GM18502 (cell line): ENCODE results near the gene THOC1.

Experiments
- ATAC-seq: cut with Tn5 transposase; IDR thresholded peaks from one replicate; pipeline ENCODE4 v1.9.1; 2021; ENCODE audit warnings: mild to moderate bottlenecking; ENCODE audit not compliant: unreplicated experiment, poor library complexity

THOC1 gene

DNA sequence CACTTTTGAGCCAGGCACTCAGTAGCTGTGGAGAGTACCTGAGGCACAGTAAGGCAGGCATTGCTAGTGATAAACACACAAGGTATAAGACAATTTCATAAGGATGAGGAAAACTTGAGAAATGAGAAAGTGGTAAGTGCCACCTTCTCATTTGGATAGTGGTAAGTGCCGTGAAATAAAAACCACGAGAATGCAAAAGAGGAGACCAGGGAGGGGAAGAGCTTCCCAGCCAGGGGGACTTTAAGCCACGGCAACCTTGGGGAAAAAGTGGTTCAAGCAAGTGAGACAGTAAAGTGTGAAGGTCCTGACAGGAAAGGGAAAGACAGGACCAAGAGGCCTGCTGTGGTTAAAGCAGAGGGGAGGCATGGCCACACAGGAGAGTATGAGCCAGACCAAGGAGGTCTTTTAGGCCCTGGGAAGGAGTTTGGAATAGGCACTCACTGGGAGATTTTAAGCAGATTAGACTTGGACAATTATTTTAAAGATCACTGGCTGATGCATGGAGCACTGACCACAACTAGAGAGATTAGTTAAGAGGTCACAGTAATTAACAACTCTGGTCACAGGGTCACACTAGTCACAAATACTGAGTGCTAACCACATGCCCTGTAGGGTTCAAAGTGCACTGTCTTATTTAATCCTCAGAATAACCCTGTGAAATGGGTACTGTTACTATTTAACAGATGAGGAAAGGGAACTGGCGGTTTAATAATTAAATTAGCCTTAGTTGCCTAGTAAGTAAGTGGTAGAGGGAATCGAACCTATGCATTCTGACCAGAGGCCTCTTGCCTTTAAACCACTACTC, 50.1 kb downstream of the THOC1 start:
- no peak for ATAC-seq

DNA sequence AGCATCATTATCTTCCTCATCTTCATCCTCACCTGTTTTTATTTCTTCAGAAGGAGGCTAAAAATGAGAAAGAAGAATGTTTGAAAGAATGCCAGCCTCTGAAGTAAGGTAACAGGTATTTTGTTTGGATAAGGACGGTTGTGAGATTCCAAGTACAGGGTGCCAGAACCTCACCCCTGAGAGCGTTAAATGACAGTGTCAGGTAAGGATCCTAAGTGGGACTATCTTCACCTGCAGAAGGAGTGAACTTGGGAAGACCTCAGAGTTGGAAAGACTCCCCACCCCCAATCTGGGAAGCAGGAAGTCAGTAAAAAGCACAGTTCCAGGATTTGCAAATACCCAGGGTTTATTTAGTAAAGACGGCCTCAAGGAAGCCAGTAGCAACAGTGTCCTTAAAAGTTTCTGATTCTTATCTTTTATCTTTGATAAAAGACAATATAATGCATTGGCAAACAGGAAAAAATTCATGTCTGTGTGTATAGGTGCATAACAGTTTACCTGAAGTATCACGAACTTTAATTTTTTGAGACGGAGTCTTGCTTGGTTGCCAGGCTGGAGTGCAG, 52.3 kb downstream of the THOC1 start:
- ATAC-seq = no peak

DNA sequence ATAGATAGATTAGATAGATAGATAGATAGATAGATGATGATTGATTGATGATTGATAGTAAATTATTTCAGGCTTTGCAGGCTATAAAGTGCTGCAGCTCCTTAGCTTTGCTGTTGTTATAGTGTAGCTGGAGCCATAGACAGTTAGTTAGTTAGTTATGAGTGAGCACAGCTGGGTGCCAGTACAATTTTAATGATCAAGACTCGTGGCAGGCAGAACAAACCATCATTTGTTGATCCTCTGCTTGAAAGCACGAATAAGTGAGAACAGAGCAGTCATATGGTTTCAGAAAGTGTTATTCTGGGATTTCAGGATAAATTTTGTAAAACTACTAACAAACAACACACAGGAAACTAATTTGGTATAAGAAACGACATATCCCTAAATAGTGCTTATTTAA, 53.9 kb downstream of the THOC1 start:
- no peak for ATAC-seq

GRCh38 chr18:213505-213904, 54.3 kb downstream of the THOC1 start:
- no peak for ATAC-seq

- no peak for ATAC-seq
These were observed 55.1 kb downstream of the THOC1 start for GRCh38 chr18:212780-213179.

DNA sequence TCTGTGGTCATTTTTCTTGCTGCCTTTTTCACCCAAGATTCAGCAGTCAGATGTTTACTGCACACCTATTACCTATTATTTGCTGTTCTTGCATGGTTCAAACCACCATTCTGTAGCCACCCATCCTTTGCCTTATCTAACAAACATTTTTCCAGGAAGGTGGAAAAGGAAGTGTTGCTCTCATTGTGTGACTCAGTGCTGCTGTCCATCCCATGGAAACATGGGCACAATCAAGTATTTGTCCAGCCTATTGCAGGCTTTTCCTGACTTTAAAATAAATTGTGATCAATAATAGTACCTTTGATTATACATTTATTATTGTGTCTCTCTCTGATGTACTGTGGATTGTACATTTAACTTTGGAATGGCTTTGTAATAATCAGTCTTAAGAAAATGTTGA, 56.3 kb downstream of the THOC1 start:
- ATAC-seq = no peak

- no peak for ATAC-seq
These were observed 57.1 kb downstream of the THOC1 start for GRCh38 chr18:210733-211132.

- no peak for ATAC-seq
These were observed 57.8 kb downstream of the THOC1 start for GRCh38 chr18:210075-210474.

GRCh38 chr18:199768-200167, 68.1 kb downstream of the THOC1 start:
- ATAC-seq = no peak

- ATAC-seq = no peak
These were observed 68.6 kb downstream of the THOC1 start for GRCh38 chr18:199214-199613.

DNA sequence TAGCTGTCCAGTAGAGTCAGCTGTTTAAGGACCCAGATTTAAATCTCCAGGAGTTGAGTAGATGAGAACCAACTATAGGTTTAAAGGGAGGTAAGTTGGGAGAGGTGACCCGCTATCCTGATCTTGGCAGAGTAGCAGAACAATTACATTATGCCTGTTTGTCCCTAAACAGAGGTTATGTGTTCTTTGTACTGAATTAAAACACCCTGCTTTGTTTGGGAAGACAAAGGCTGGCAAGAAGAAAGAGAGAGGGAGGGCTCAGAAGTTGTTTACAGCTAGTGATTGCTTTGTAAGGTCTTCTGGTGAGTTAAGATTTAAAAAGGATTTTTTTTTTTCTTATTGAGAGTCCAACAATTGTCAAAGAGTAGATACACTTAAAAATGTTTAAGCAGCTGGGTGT, 72.2 kb downstream of the THOC1 start:
- no peak for ATAC-seq

DNA sequence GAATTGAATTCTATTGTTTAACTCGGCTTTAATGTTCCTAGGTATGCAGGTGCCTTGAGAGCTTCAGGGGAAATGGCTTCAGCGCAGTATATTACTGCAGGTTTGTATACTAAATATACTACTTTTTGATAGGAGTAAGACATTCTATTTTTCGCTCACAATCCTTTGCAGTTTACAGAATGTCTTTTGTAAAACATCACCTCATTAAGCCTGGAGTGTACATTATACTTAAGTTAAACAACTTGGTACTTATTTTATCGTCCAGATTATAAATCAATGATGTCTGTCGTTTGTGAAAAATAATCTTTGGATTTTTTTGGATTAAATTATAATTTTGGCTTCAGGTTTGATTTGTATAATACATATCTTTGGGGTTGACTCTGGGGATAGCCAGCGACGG, 75.0 kb downstream of the THOC1 start:
- no peak for ATAC-seq

- ATAC-seq = no peak
These were observed 76.1 kb downstream of the THOC1 start for GRCh38 chr18:191725-192124.

DNA sequence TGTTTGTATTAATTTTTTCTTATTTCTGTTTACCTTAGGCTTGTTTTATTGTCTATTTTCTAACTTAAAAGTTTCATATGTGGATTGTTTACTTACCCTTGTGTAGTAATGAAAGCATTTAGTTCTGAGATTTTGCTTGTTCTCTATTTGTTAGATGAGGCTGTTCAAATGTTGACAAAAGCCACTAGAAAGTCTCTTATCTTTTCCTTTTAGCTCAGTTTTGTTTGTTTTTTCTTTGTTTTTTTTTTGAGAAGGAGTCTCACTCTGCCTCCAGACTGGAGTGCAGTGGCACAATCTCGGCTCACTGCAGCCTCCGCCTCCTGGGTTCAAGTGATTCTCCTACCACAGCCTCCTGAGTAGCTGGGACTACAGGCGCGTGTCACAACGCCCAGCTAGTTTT, 78.6 kb downstream of the THOC1 start:
- no peak for ATAC-seq

DNA sequence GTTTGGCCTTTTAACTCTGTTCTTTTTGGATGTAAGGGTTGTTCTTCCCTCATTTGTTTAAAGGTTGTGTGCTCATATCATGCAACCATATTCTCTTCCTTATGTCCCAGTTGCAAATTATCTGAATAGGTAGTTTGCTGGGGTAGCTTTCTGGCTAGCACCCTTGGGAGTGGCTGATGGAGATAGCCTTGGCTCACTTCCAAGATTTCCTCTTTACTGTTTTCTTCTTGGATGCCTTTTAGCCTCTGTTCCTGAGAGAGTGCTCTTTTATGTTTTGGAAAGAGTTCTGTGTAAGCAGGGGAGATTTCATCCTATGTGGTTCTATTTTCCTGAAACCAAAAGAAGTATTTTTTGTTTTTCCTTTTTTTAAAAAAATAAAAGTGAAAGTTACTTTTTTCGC, 84.1 kb downstream of the THOC1 start:
- ATAC-seq = no peak

- ATAC-seq = no peak
These were observed 86.1 kb downstream of the THOC1 start for GRCh38 chr18:181711-182110.

DNA sequence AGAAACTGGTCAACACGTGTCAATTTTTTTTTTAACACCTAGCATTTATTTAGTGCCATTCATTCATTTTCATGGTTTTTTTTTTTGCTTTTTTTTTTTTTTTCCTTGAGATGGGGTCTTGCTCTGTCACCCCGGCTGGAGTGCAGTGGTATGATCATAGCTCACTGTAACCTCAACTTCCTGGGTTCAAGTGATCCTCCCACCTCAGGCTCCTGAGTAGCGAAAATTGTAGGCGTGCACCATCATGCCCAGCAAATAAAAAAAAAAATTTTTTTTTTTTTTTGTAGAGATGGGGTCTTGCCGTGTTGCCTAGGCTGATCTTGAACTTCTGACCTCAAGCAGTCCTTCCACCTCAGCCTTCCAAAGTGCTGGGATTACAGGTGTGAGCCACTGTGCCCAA, 88.3 kb downstream of the THOC1 start:
- ATAC-seq = no peak

GRCh38 chr18:172361-172760, 95.5 kb downstream of the THOC1 start:
- ATAC-seq = no peak
